Brain microvascular endothelial cell (primary cell): Measurements from ENCODE around the gene EOMES.

Experiments used
- DNase-seq: peaks from one replicate; pipeline ENCODE4 v3.0.0-alpha.2; 2020
- H3K27ac ChIP-seq: fragments of 250-450 bp; sonication (Bioruptor Pico); 2 replicates; pipeline ENCODE4 v1.5.1; 2020; ENCODE audit warnings: mild to moderate bottlenecking, moderate library complexity
- H3K27me3 ChIP-seq: fragments of 250-450 bp; sonication (Bioruptor Pico); replicated peaks from 2 replicates; pipeline ENCODE4 v1.5.1; 2020; ENCODE audit warnings: mild to moderate bottlenecking
- H3K36me3 ChIP-seq: fragments of 250-450 bp; sonication (Bioruptor Pico); replicated peaks from 2 replicates; pipeline ENCODE4 v1.5.1; 2020; ENCODE audit warnings: mild to moderate bottlenecking
- H3K4me3 ChIP-seq: 2 replicates; pipeline ENCODE4 v1.5.1; 2011; ENCODE audit warnings: low read depth, mild to moderate bottlenecking, control low read depth, low read length, moderate library complexity
- CTCF ChIP-seq: IDR thresholded peaks from 2 replicates; pipeline ENCODE4 v1.5.1; 2011; ENCODE audit warnings: low read depth, mild to moderate bottlenecking, moderate library complexity, low read length, control low read depth, inconsistent platforms; ENCODE audit errors: missing control alignments
- in situ Hi-C: cut with HindIII; loops from 2 replicates; pipeline ENCODE4 v1.10.0; 2017; ENCODE audit warnings: low sequenced_read_pairs, low pct_ligation_motif_present

Gene EOMES

GRCh38 chr3:27685474-27685873, 36.6 kb downstream of the EOMES start:
- in situ Hi-C loops: no loop called here
- no peaks in the 10 kb centered on the region for H3K36me3 ChIP-seq
- no peak for TF ChIP-seq CTCF
- no peak overlapping the region for H3K27ac ChIP-seq
- no peak for DNase-seq
- no peak overlapping the region for H3K4me3 ChIP-seq
- no peaks in the 10 kb centered on the region for H3K27me3 ChIP-seq

DNA sequence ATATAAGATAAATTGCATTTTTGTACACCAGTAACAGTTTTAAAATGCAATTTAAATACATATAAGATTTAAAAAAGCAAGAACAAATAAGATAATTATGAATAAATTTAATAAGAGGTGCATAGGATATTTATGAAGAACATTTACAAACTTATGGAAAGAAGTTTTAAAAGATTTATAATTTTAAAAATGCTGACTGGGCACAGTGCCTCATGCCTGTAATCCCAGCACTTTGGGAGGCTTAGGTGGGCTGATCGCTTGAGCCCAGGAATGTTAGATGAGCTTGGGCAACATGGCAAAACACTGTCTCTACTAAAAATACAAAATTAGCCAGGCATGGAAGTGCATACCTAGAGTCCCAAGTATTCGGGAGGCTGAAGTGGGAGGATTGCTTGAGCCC, 37.8 kb downstream of the EOMES start:
- Histone ChIP-seq H3K27me3 (no peaks in the 10 kb centered on the region), H3K27ac (no peak overlapping the region), H3K4me3 (no peak overlapping the region), H3K36me3 (no peaks in the 10 kb centered on the region)
- no peak for DNase-seq
- no peak for TF ChIP-seq CTCF
- in situ Hi-C loops: no loop called here

- no peaks in the 10 kb centered on the region for H3K27me3 ChIP-seq
- TF ChIP-seq CTCF: peak; percentile 65
- H3K36me3 ChIP-seq: no peaks in the 10 kb centered on the region
- H3K4me3 ChIP-seq: peak overlapping the region; percentile 37
- DNase-seq: peak; percentile 68
- H3K27ac ChIP-seq: peak overlapping the region; percentile 85
- in situ Hi-C loops: no loop called here
Measured at GRCh38 chr3:27681249-27681748, 40.8 kb downstream of the EOMES start.

DNA sequence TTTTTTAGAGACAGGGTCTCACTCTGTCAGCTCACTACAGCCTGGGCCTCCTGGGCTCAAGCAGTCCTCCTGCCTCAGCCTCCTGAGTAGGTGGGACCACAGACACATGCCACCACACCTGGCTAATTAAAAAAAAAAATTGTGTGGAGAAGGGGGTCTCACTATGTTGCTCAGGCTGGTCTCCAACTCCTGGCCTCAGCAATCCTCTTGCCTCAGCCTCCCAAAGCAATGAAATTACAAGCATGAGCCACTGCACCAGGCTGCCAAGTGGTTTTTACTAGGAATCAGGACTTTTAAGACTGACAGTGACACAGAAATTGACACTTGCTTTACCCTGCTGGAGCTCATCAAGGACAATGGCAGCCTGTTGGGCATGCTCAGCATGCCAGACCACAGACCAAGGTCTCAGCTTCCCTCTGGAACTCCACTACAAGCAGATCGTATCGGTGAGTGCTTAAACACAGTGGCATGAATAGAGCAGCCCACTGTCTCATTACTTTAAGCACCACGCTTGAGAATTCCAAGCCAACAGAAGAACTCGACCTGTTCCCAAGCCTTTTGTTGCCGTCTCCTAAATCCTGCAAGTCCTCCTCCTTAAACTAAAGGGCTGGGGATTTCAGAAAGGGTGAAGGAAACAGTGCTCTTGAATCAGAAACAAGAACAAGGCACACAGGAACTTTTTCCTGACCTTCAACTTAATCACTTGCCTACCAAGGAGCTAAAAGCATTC, 41.4 kb downstream of the EOMES start:
- Histone ChIP-seq H3K4me3 (no peak overlapping the region), H3K27ac (peak overlapping the region; percentile 85), H3K36me3 (no peaks in the 10 kb centered on the region), H3K27me3 (no peaks in the 10 kb centered on the region)
- TF ChIP-seq CTCF: no peak
- DNase-seq: peak; percentile 14
- in situ Hi-C loops: no loop called here

DNA sequence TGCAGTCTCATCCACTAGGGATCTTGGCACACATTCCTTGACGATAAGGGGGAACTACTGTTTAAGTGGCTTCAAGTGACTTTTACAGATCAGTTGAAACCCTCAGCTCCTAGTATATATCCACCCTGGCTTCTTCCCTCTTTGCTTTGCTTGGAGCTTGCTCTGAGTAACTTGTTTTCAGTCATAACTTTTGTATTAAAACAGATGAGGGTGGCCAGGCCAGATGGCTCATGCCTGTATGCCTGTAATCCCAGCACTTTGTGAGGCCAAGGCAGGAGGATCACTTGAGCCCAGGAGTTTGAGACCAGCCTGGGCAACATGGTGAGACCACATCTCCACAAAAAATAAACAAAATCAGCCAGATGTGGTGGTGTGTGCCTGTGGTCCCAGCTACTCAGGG, 42.4 kb downstream of the EOMES start:
- TF ChIP-seq CTCF: no peak
- H3K27ac ChIP-seq: no peak overlapping the region
- H3K36me3 ChIP-seq: no peaks in the 10 kb centered on the region
- H3K27me3 ChIP-seq: no peaks in the 10 kb centered on the region
- no peak for DNase-seq
- H3K4me3 ChIP-seq: no peak overlapping the region
- in situ Hi-C loops: no loop called here

- H3K36me3 ChIP-seq: no peaks in the 10 kb centered on the region
- H3K4me3 ChIP-seq: no peak overlapping the region
- H3K27ac ChIP-seq: no peak overlapping the region
- H3K27me3 ChIP-seq: no peaks in the 10 kb centered on the region
- in situ Hi-C loops: no loop called here
- DNase-seq: no peak
- no peak for TF ChIP-seq CTCF
Measured at GRCh38 chr3:27678234-27678633, 43.9 kb downstream of the EOMES start.
